Epithelial cell of esophagus (primary cell): ENCODE measurements around the gene EMP1.

Source experiments
- DNase-seq: peaks from one replicate; pipeline ENCODE4 v3.0.0; 2010; ENCODE audit warnings: low read depth
- H3K4me3 ChIP-seq: 2 replicates; pipeline ENCODE4 v1.5.1; 2011; ENCODE audit warnings: mild to moderate bottlenecking, low read length, control low read depth
- TF ChIP-seq, protein P1 (sequence below): IDR thresholded peaks from 2 replicates; pipeline ENCODE4 v1.5.1; 2011; ENCODE audit warnings: low read depth, mild to moderate bottlenecking, low read length, control low read depth, inconsistent platforms; ENCODE audit not compliant: insufficient read depth; ENCODE audit errors: missing control alignments

The EMP1 gene

DNA sequence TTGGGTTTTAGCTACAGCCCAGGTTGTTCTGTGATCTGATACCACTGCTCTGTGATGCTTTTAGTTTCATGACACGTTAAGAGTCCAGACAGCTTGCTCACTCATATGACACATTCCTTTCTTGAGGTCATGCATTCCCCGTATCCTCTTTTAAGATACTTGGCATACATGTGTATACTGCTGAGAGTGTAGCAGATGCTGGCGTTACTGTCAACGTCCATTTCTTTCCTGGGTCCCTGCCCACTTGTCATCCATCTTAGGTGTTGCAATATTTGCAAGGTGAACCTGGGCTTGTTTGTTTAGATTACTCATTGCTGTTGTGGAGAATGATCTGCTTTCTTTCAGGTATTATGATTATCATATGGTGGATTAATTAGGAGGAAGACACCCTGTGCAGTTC is 9.1 kb upstream of the EMP1 start:
- H3K4me3 ChIP-seq = no peak overlapping the region
- TF ChIP-seq, protein P1, sequence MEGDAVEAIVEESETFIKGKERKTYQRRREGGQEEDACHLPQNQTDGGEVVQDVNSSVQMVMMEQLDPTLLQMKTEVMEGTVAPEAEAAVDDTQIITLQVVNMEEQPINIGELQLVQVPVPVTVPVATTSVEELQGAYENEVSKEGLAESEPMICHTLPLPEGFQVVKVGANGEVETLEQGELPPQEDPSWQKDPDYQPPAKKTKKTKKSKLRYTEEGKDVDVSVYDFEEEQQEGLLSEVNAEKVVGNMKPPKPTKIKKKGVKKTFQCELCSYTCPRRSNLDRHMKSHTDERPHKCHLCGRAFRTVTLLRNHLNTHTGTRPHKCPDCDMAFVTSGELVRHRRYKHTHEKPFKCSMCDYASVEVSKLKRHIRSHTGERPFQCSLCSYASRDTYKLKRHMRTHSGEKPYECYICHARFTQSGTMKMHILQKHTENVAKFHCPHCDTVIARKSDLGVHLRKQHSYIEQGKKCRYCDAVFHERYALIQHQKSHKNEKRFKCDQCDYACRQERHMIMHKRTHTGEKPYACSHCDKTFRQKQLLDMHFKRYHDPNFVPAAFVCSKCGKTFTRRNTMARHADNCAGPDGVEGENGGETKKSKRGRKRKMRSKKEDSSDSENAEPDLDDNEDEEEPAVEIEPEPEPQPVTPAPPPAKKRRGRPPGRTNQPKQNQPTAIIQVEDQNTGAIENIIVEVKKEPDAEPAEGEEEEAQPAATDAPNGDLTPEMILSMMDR = no peak
- peak; percentile 95 for DNase-seq

DNA sequence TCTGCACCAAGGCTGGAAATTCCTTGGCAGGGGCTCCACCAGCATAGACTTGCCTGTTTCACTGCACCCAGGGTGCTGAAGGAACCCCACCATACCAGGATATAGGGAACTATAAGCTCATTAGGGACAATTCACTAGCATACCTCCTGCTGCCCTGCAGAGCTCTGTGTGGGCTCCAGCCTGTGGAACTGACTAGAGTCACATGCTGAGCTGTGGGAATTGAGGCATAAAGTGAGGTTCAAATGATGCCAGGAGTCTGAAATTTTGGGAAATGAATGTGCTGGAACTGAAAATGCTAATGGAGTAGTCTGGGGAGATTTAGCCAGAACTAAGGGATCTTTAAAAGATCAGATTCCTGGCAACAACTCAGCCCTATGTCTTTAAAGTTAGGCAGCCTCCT is 7.3 kb upstream of the EMP1 start:
- DNase-seq = no peak
- TF ChIP-seq, protein P1 = no peak

DNA sequence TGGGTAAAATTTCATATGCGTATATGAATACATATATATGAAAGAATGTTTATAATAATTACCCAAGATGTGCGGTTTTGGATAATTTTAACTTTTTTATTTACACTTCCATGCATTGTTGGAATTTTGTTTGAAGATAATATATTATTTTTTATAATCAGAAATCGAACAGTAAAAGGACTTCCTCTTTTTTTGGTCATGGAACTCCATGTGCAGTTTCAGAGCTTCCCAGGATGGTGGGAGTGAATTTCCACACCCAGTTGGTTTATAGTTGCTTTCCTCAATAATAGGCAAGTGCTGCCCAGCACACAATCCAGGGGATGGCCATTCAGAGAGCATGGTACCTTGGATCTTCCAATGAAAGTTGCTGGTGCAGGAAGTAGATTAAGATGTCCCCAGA is 6.3 kb upstream of the EMP1 start:
- TF ChIP-seq, protein P1 = no peak
- DNase-seq = no peak

More for the DNA sequence above, 7.3 kb upstream of the EMP1 start:
- no peak overlapping the region for H3K4me3 ChIP-seq

DNA sequence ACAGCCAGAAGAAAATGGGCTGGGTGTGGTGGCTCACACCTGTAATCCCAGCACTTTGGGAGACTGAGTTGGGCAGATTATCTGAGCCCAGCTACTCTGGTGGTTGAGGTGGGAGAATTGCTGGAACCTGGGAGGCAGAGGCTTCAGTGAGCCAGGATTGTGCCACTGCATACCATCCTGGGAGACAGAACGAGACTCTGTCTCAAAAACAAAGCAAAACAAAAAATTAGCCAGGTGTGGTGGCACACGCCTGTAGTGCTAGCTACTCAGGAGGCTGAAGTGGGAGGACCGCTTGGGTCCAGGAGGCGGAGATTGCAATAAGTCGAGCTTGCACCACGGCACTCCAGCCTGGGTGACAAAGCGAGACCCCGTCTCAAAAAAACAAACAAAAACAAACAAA is 3.8 kb upstream of the EMP1 start:
- TF ChIP-seq, protein P1 = no peak

More for the DNA sequence above, 6.3 kb upstream of the EMP1 start:
- H3K4me3 ChIP-seq = no peak overlapping the region

DNA sequence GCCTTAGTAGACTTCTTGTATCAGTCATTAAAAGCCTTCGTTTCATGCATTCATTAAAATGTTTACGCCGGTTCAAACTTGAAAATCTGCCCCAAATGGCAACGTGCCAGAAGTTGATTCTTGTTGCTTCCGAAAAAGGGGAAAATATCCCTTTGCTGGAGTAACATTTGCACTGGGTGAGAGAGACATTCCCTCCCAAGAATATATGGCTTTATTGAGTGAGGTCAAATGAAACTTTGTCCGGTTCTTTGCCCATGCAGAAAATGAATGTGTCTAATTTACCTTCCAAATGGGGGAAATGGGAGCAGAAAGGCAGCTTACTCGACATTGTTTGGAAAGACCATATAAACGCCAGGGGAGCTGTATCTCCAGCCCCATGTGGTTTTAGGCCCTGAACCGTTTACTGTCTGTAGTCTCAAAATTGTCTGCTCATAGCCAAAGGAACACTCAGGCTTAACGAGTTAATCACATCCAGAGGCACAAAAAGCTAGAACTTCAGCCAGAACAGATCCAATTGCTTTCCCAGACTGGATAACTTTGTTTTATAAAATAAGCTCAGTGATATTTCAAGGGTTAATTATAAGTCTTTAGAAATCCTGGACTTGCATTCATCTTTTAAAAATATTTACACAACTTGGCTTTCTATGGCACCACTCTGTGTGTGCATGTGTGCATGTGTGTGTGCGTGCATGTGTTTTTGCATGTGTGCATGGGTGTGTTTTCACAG is 2.9 kb upstream of the EMP1 start:
- no peak for DNase-seq
- no peak overlapping the region for H3K4me3 ChIP-seq

More for the DNA sequence above, 3.8 kb upstream of the EMP1 start:
- no peak overlapping the region for H3K4me3 ChIP-seq
- no peak for DNase-seq

DNA sequence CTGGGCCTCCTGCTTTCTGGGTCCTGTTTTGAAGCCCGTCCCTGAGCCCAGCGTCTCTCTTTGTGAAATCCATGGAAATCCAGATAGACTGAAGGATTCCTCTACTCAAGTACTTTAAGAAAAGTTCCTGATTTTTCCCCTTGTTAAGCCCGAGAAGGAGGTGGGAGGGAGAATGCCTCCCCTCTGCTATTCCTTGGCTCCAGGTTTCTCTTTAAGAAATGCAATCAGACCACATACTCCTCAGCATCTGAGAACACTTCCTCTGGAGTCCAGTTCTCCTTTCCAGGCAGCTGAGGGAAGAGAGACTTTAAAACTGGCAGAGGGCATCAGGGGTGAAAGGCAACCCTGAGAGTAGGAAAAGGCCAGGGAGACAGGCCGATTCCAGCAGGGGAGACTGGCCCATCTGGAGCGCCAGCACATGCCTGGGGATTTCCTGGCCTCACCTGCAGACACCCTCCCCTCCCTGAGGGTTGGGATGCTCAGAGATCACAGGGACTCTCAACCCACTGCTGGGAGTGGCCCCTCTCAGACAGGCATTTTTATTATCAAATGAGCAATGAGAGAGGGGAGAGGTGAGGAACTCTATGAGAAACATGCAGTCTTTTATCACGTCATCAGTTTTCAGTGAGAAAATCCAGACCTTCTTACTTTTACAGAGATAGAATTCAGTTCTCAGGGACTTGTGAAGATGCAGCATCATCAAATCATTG is 2.0 kb upstream of the EMP1 start:
- DNase-seq = peak; percentile 82

More for the DNA sequence above, 2.9 kb upstream of the EMP1 start:
- TF ChIP-seq, protein P1 = no peak

More for the DNA sequence above, 2.0 kb upstream of the EMP1 start:
- no peak overlapping the region for H3K4me3 ChIP-seq
- TF ChIP-seq, protein P1 = no peak
